Spleen (tissue), 11 donors: ENCODE data around the gene MPIG6B. TPM values are rescaled to one million over a fixed set of nuclear protein-coding genes. Genes with fewer than 3 reads are reported as not detected.

ENCODE experiments used
- DNase-seq: peaks from one replicate; pipeline ENCODE4 v3.0.0-alpha.2; 2020
- H3K27ac ChIP-seq, 8 donors: fragments of 200-600 bp; sonication (generic) in 7 of 8; 1 replicate in 4 of 8; 2 replicates in 4 of 8; pipeline versions ENCODE4 v1.5.0 to v1.8.0; 2016 to 2021; ENCODE audit warnings: inconsistent platforms in 4 of 8, mild to moderate bottlenecking in 4 of 8, moderate library complexity in 1 of 8
- H3K27me3 ChIP-seq, 7 donors: fragments of 200-600 bp; sonication (generic) in 6 of 7; replicated peaks in 1 of 7; 1 replicate in 4 of 7; 2 replicates in 3 of 7; pipeline versions ENCODE4 v1.5.0 to v1.8.0; 2016 to 2021; ENCODE audit warnings: inconsistent platforms in 3 of 7, mild to moderate bottlenecking in 1 of 7
- H3K36me3 ChIP-seq, 6 donors: fragments of 200-600 bp; sonication (generic) in 5 of 6; 1 replicate in 4 of 6; 2 replicates in 2 of 6; pipeline versions ENCODE4 v1.5.0 to v1.8.0; 2016 to 2021; ENCODE audit warnings: inconsistent platforms in 2 of 6
- H3K4me1 ChIP-seq, 6 donors: fragments of 200-600 bp; sonication (generic) in 5 of 6; 1 replicate in 3 of 6; 2 replicates in 3 of 6; pipeline versions ENCODE4 v1.5.0 to v1.8.0; 2016 to 2021; ENCODE audit warnings: inconsistent platforms in 3 of 6
- H3K4me3 ChIP-seq, 8 donors: fragments of 200-600 bp; sonication (generic) in 7 of 8; 1 replicate in 4 of 8; 2 replicates in 4 of 8; pipeline versions ENCODE4 v1.5.0 to v1.8.0; 2016 to 2021; ENCODE audit warnings: inconsistent platforms in 4 of 8, mild to moderate bottlenecking in 4 of 8, moderate library complexity in 2 of 8
- H3K9me3 ChIP-seq, 8 donors: fragments of 200-600 bp; sonication (generic) in 7 of 8; 1 replicate in 4 of 8; 2 replicates in 4 of 8; pipeline versions ENCODE4 v1.5.0 to v1.8.0; 2016 to 2021; ENCODE audit warnings: inconsistent platforms in 4 of 8
- POLR2A ChIP-seq, 3 donors: fragments of 450-650 bp; IDR thresholded peaks; one replicate each; pipeline ENCODE4 v1.5.1; 2017; ENCODE audit warnings: antibody characterized with exemption in 3 of 3, mild to moderate bottlenecking in 1 of 3
- POLR2AphosphoS5 ChIP-seq, 3 donors: sonication (generic); formaldehyde crosslinking; IDR thresholded peaks; one replicate each; pipeline ENCODE4 v1.5.1; 2017; ENCODE audit warnings: antibody characterized with exemption in 3 of 3
- WGBS, 5 donors: extraction: QIAGEN DNeasy Blood & Tissue Kit in 3 of 5; methylation state at CpG; one replicate each; pipeline versions ENCODE4 v1.1.5 to v1.1.7; 2013 to 2018; 5-methylcytosine and 5-hydroxymethylcytosine counted together
- intact Hi-C: fragments of 100-400 bp; cut with DNase I; formaldehyde crosslinking; loops from one replicate; pipeline ENCODE4 v1.15.0; 2023; ENCODE audit warnings: low total_unique reads
- polyA plus RNA-seq, 3 donors: library from polyadenylated mRNA; stranded (reverse); fragments of 200-250 nt; gene quantifications; one replicate each; pipeline ENCODE4 v1.2.1, GENCODE V29; 2013
- total RNA-seq, 7 donors: library from RNA; depleted of rRNA in 3 of 7; stranded (reverse); fragments of >200 nt in 3 of 7; fragmentation: NEBNext Ultra II Directional in 4 of 7; extraction: Animal tissue kit (Norgen Biotek cat#: 25700) in 4 of 7; gene quantifications; one replicate each; pipeline versions ENCODE4 v1.1.0 to v1.2.1, GENCODE V29; 2016 to 2021
- TF ChIP-seq, protein P1 (sequence below), 11 experiments: fragments of 200-600 bp in 7 of 11; fragments of 450-650 bp in 4 of 11; sonication (generic) in 4 of 11; IDR thresholded peaks in 8 of 11; conservative IDR thresholded peaks in 3 of 11; 1 replicate in 7 of 11; 2 replicates in 4 of 11; pipeline versions ENCODE4 v1.4.0 to v1.8.0; 2016 to 2021; ENCODE audit warnings: antibody characterized with exemption in 11 of 11, inconsistent platforms in 4 of 11, mild to moderate bottlenecking in 1 of 11
- donor health status: healthy with polysubstance abuse.
- donor health status: DM: no; HTN: no; CAD: no; lungs with moderate emphysema.
- donor health status: DM: no; HTN: no; CAD: no.
- donor health status: Bipolar disorder and iron deficiency.
- donor health status: healthy.
- donor health status: DM: no; HTN: no; CAD: no.
- donor health status: DM: yes; HTN: yes; CAD: no.

The MPIG6B gene
- total and polyA plus RNA-seq, 10 donors = 0.46 to 15.1 (median 9.3) TPM

DNA sequence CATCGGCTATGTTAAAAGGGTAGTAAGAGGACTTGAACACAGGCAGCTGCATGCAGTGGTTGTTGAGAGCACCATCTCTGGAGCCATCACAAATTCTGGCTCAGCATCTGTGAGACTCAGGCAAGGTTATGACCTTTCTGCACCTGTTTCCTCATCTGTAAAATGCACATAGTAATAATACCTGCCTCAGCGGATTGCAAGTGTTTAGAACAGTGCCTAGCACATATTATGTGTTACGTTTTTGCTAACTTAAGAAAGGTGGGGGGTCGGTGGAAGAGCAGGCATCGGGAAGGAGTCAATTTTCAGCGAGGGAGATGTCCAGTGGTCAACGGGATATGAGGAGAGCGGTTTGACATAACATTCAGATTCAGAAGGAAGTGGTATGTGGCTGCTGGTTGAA is 45.2 kb upstream of the MPIG6B start:
- no peaks in the 10 kb centered on the region for H3K27me3 ChIP-seq
- H3K27ac ChIP-seq = no peak overlapping the region
- WGBS, 5 donors = 66 to 77% (median 74%) methylated on average over 8 of the region's 8 CpGs
- intact Hi-C loops = no loop called here
- H3K36me3 ChIP-seq = peaks cover 0 to 26% (median 8%) of the 10 kb centered on the region in 6 donors
- no peak for DNase-seq
- no peak for TF ChIP-seq POLR2A (IDR thresholded peaks at IDR 0.05)
- H3K4me1 ChIP-seq = peaks cover 7 to 41% (median 25%) of the 10 kb centered on the region in 6 donors
- no peak overlapping the region for H3K4me3 ChIP-seq
- no peaks in the 10 kb centered on the region for H3K9me3 ChIP-seq

DNA sequence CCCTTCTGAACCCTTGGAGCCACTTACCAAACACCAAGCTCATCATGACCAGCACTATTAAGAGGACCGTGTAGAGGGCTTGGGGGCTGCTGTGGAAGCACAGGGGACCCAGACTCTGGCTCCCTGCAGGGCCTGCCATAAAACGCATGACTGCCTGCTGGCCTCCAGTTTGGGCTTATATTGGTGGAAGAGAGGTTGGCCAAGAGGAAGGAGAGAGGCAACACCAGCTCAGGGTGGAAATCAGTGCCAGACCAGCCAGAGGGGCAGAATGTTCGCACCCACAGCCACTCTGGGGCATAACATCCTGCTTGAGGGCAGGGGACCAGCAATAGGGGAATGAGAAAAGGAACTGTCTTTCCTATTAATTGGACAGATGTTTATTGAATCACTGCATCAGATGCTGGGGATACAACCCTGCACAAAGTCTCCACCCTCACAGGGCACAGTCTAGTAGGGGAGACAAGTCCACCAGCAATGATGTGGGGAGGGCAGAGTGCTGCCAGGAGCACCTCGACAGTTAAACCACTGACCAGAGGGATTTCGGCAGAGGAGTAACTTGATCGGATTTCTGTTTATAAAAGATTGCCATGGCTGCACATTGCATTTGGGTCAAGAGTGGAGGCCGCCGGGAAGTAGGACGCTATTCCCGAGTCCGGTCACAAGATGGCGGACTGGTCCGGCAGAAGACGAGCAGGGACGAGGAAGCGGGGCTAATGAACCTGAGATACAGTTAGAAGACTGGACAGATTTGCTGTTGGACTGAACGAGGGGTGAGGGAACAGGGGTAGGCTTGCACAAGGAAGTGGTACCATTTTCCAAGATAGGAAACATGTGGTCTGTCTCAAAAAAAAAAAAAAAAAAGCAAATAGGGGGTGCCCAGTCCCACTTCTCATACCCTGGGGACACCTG is 42.7 kb upstream of the MPIG6B start, which contains the start of gene LY6G5C:
TSS of gene LY6G5C (minus strand) at position 842 of the 909 bp plus-strand sequence. CDS start at position 148, 694 bp downstream.
- DNase-seq = peak; percentile 93
- Histone ChIP-seq H3K4me3 (peak within 1 kb of the TSS; percentile 40 to 70 (median 48)), H3K36me3 (peaks cover 0 to 19% (median 6%) of the 10 kb centered on the region in 6 donors), H3K27me3 (no peaks in the 10 kb centered on the region), H3K4me1 (peaks cover 7 to 50% (median 29%) of the 10 kb centered on the region in 6 donors), H3K9me3 (no peaks in the 10 kb centered on the region), H3K27ac (peak within 1 kb of the TSS in 7 of 8 donors; percentile 56 to 80 (median 69))
- 12 to 15% (median 14%) methylated on average over 17 of the region's 17 CpGs for WGBS, 5 donors
- intact Hi-C loops = no loop called here
- TF ChIP-seq, protein P1, sequence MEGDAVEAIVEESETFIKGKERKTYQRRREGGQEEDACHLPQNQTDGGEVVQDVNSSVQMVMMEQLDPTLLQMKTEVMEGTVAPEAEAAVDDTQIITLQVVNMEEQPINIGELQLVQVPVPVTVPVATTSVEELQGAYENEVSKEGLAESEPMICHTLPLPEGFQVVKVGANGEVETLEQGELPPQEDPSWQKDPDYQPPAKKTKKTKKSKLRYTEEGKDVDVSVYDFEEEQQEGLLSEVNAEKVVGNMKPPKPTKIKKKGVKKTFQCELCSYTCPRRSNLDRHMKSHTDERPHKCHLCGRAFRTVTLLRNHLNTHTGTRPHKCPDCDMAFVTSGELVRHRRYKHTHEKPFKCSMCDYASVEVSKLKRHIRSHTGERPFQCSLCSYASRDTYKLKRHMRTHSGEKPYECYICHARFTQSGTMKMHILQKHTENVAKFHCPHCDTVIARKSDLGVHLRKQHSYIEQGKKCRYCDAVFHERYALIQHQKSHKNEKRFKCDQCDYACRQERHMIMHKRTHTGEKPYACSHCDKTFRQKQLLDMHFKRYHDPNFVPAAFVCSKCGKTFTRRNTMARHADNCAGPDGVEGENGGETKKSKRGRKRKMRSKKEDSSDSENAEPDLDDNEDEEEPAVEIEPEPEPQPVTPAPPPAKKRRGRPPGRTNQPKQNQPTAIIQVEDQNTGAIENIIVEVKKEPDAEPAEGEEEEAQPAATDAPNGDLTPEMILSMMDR (IDR thresholded peaks at IDR 0.05 in 8 of 11, conservative IDR thresholded peaks at IDR 0.05 in 3 of 11) = peak; percentile 59 to 89 (median 73)
- no peak for TF ChIP-seq POLR2A (IDR thresholded peaks at IDR 0.05)
- peak in 2 of 3 donors; percentile 64 to 78 for TF ChIP-seq POLR2AphosphoS5 (IDR thresholded peaks at IDR 0.05)

DNA sequence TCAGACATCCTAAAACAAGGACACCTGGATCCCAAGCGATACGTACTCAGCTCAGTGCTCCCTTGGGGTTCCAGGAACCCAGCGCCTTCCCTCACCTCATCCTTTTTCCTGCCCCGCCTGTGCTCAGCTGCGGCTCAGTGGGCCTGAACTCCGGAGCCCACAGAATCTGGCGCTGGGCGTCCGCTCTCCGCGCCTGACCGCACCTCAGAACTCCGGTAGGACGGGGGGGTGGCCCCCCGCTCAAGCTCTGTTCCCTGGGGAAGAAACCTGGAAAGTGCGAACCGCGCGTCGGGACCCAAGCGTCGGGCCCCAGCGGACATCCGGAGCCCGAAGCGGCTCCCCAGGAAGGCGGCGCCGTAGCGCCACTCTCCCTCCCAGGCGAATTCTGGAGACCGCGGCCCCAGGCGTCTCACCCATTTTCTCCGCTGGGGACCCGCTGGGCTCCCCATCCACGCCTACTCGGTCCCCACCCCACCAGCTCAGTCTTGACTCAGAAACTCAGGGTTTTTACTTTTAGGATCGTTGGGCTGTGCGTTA is 42.0 kb upstream of the MPIG6B start:
- Histone ChIP-seq H3K4me1 (peaks cover 7 to 47% (median 29%) of the 10 kb centered on the region in 6 donors), H3K4me3 (peak overlapping the region; percentile 40 to 70 (median 48)), H3K27me3 (no peaks in the 10 kb centered on the region), H3K36me3 (peaks cover 0 to 25% (median 12%) of the 10 kb centered on the region in 6 donors), H3K9me3 (no peaks in the 10 kb centered on the region), H3K27ac (peak overlapping the region in 7 of 8 donors; percentile 56 to 80 (median 69))
- DNase-seq = peak; percentile 85
- 0 to 2% (median 1%) methylated on average over 19 to 40 of the region's 40 CpGs for WGBS, 5 donors
- intact Hi-C loops = no loop called here
- no peak for TF ChIP-seq POLR2A (IDR thresholded peaks at IDR 0.05)
- peak in 2 of 3 donors; percentile 69 to 74 for TF ChIP-seq POLR2AphosphoS5 (IDR thresholded peaks at IDR 0.05)
- TF ChIP-seq, protein P1 (IDR thresholded peaks at IDR 0.05 in 8 of 11, conservative IDR thresholded peaks at IDR 0.05 in 3 of 11) = peak in 1 of 11 experiments; percentile 7

DNA sequence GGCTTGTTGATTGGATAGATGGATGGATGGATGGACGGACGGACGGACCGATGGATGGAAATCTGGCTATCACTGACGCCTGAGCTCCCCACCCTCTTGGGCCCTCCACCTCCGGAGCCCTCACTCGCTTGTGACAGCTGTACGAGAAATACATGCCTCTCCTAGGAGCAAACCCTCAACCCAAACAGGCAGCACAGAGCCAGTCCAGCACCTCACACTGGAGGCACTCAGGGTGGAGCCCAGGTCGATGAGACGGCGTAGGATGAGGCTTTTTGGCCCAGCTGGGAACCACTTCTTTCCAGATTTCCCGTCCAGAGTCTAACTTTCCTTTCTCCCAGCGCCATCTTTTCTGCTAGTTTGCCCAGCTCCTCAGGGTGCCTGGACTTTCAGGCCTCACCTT is 39.6 kb upstream of the MPIG6B start:
- peak overlapping the region in 2 of 8 donors; percentile 19 to 23 for H3K4me3 ChIP-seq
- WGBS, 5 donors = 84 to 90% (median 88%) methylated on average over 13 of the region's 13 CpGs
- peaks cover 0 to 49% (median 35%) of the 10 kb centered on the region in 6 donors for H3K36me3 ChIP-seq
- H3K9me3 ChIP-seq = no peaks in the 10 kb centered on the region
- peaks cover 7 to 41% (median 29%) of the 10 kb centered on the region in 6 donors for H3K4me1 ChIP-seq
- no peak for TF ChIP-seq POLR2AphosphoS5 (IDR thresholded peaks at IDR 0.05)
- no peak for TF ChIP-seq POLR2A (IDR thresholded peaks at IDR 0.05)
- TF ChIP-seq, protein P1 (IDR thresholded peaks at IDR 0.05 in 8 of 11, conservative IDR thresholded peaks at IDR 0.05 in 3 of 11) = no peak
- peak overlapping the region in 2 of 8 donors; percentile 23 to 59 for H3K27ac ChIP-seq
- no peak for DNase-seq
- intact Hi-C loops = no loop called here
- H3K27me3 ChIP-seq = no peaks in the 10 kb centered on the region
